ENCODE data around the gene SOWAHA.

- TF ChIP-seq CTCF (conservative IDR thresholded peaks at IDR 0.05) = no peak
- TF ChIP-seq EZH2 (IDR thresholded peaks at IDR 0.05; ENCODE audit: low read depth) = no peak
These were observed 858 bp upstream of the SOWAHA start for GRCh38 chr5:132812123-132812765.

All from PC-9 (cell line).